ENCODE results near the gene PCDHGA9. TPM values are rescaled to one million over a fixed set of nuclear protein-coding genes. Genes with fewer than 3 reads are reported as not detected.

PCDHGA9 gene
- total and polyA plus RNA-seq, 9 of the 15 experiments (the other 6 are each of a cell fraction or from before 2014, with no cell fraction given): 0.03 to 0.18 (median 0.11) TPM; not detected in 2

DNA sequence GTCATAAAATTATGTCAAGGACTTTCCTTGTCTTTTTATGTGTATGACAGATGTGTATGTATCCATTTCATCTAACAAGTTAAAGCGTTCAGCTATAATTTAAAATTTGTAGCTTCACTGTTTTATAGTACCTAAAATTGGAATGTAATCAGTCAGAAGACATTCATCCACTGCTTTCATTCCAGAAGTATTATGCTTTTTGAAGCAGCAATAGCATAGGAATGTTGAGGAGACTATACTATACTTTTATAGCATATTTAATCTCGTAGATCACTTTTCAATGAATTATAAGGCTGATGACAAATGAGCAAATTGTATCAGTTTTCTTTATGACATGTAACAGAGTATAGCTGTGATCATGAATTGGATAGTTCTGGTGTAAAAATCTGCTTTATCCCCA is 34.6 kb downstream of the PCDHGA9 start (continued):
- TF ChIP-seq JUN (IDR thresholded peaks at IDR 0.05; ENCODE audit: borderline replicate concordance, low read depth, low read length): no peak
- TF ChIP-seq JUN (CRISPR knock-in tag; IDR thresholded peaks at IDR 0.05; ENCODE audit: borderline replicate concordance): no peak

DNA sequence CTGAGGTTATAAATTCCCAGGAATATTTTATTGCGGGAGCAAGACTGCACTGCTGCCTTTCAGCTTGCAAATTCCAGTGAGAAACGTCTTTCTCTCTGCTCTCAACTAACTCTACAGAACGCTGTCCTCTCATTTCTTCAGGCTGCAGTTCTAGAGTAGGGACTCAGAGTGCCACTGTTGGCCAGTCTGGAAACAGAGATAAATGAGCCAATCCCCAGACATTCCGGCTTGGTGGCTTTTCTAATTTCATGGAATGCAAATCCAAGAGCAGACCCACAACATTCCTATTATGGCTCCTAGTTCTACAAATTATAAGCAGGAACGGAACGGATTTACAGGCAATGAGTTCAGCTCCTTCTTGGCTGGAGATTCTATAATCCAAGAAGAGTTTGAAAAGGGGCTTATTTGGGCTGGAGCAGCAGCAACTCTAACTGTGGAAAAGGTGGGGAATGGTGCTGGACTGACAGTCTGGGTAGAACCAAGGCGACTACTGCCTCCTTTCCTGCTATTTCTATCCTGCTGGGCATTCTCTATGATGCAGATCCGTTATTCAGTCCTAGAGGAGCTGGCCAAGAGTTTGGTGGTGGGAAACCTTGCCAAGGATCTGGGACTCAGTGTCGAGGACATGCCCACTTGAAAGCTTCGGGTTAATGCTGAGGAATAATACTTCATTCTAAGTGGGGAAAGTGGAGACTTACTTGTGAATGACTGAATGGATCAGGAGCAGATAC is 37.0 kb downstream of the PCDHGA9 start:
- WGBS (ENCODE audit: insufficient coverage, low coverage, missing lambda C conversion rate): 0% methylated on average over 10 of the region's 10 CpGs
- intact Hi-C loops (cut with micrococcal nuclease): no loop called here
- Histone ChIP-seq H3K4me1 (replicated peaks in 1 of 2; ENCODE audit: control insufficient read depth in 2 of 2, insufficient read depth in 2 of 2, low read length in 2 of 2) (peaks cover 0 to 6% of the 10 kb centered on the region in 2 experiments; a peak in 1 of 5 replicates), H3K9ac (ENCODE audit: insufficient read depth in 1 of 2, low read depth in 2 of 2, low read length in 2 of 2) (no peak overlapping the region), H3K27me3 (ENCODE audit: control insufficient read depth in 2 of 2, insufficient read depth in 2 of 2, low read length in 2 of 2) (peaks cover 0 to 16% of the 10 kb centered on the region in 2 experiments; a peak in 2 of 5 replicates), H3K9me3 (replicated peaks; ENCODE audit: control insufficient read depth, insufficient read depth, low read depth, low read length) (no peaks in the 10 kb centered on the region), H3K4me3 (no peak overlapping the region), H3K79me2 (ENCODE audit: control insufficient read depth, insufficient read depth, low read length) (no peaks in the 10 kb centered on the region), H3K9me1 (ENCODE audit: control insufficient read depth, insufficient read depth, low read length) (no peaks in the 10 kb centered on the region), H4K20me1 (replicated peaks; ENCODE audit: control insufficient read depth, insufficient read depth, low read length) (no peaks in the 10 kb centered on the region), H2AFZ (ENCODE audit: low read depth, low read length) (no peak overlapping the region), H3K36me3 (ENCODE audit: control insufficient read depth, insufficient read depth, low read length) (no peaks in the 10 kb centered on the region), H3K27ac (ENCODE audit: extremely low read depth, low read depth, low read length) (no peak overlapping the region), H3K4me2 (ENCODE audit: insufficient read depth, low read length) (no peak overlapping the region)
- TF ChIP-seq ARHGAP35 (IDR thresholded peaks at IDR 0.05; ENCODE audit: partially characterized antibody) (no peak), ILK (tag; IDR thresholded peaks at IDR 0.05; ENCODE audit: borderline replicate concordance, low read depth) (no peak), HDAC2 (IDR thresholded peaks at IDR 0.05) (no peak)
- TF ChIP-seq, protein P1, sequence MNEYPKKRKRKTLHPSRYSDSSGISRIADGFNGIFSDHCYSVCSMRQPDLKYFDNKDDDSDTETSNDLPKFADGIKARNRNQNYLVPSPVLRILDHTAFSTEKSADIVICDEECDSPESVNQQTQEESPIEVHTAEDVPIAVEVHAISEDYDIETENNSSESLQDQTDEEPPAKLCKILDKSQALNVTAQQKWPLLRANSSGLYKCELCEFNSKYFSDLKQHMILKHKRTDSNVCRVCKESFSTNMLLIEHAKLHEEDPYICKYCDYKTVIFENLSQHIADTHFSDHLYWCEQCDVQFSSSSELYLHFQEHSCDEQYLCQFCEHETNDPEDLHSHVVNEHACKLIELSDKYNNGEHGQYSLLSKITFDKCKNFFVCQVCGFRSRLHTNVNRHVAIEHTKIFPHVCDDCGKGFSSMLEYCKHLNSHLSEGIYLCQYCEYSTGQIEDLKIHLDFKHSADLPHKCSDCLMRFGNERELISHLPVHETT (CRISPR knock-in tag; conservative IDR thresholded peaks at IDR 0.05 in 1 of 2, IDR thresholded peaks at IDR 0.05 in 1 of 2): no peak
- no peak for FAIRE-seq
- CTCF ChIA-PET (ENCODE audit: low intra/inter-chr PET ratio): no interaction called here
- POLR2A ChIA-PET: interaction anchor here (0.6 to 1.6 kb wide), 3 partner anchors 60 to 112 kb away, joined by 3 to 4 read pairs (median 3); partner anchors contain the start of gene PCDHGB3
- no peak for ATAC-seq
- in situ Hi-C loops (cut with MboI): no loop called here
- no peak for DNase-seq (ENCODE audit: extremely low read depth in 1 of 4, low spot score in 3 of 4)
- no TSS peak for BruUV-seq (replicated peaks)
